Ascending aorta (tissue), 2 donors: Measurements from ENCODE around the gene UBE2M. TPM values are rescaled to one million over a fixed set of nuclear protein-coding genes. Genes with fewer than 3 reads are reported as not detected.
"Not testable (repeated sequence)": the region's sequence is repeated elsewhere in the genome, so short reads cannot be mapped to it uniquely, and the experiment has no call there.

ENCODE experiments used
- DNase-seq, 2 donors: peaks; one replicate each; pipeline ENCODE4 v3.0.0-alpha.2; 2019; ENCODE audit warnings: low spot score in 2 of 2
- H3K27ac ChIP-seq, 2 donors: fragments of 200-600 bp; sonication (generic); one replicate each; pipeline ENCODE4 v1.5.1; 2016 to 2017; ENCODE audit warnings: mild to moderate bottlenecking in 1 of 2
- H3K27me3 ChIP-seq: fragments of 200-600 bp; sonication (generic); one replicate; pipeline ENCODE4 v1.5.1; 2017
- H3K36me3 ChIP-seq, 2 donors: fragments of 200-600 bp; sonication (generic); one replicate each; pipeline ENCODE4 v1.5.1; 2016
- H3K4me1 ChIP-seq, 2 donors: fragments of 200-600 bp; sonication (generic); one replicate each; pipeline ENCODE4 v1.5.1; 2016 to 2017; ENCODE audit warnings: mild to moderate bottlenecking in 1 of 2
- H3K4me3 ChIP-seq, 2 donors: fragments of 200-600 bp; sonication (generic); one replicate each; pipeline ENCODE4 v1.5.1; 2016 to 2017; ENCODE audit warnings: mild to moderate bottlenecking in 1 of 2
- H3K9me3 ChIP-seq, 2 donors: fragments of 200-600 bp; sonication (generic); one replicate each; pipeline ENCODE4 v1.5.1; 2016
- CTCF ChIP-seq, 3 experiments: fragments of 200-600 bp in 2 of 3; fragments of 450-650 bp in 1 of 3; sonication (generic) in 2 of 3; IDR thresholded peaks; one replicate each; pipeline ENCODE4 v1.5.1; 2016 to 2019; ENCODE audit warnings: antibody characterized with exemption in 3 of 3, mild to moderate bottlenecking in 1 of 3, moderate library complexity in 1 of 3
- intact Hi-C: fragments of 100-400 bp; cut with DNase I; formaldehyde crosslinking; loops from one replicate; pipeline ENCODE4 v1.15.1; 2023
- total RNA-seq: library from RNA; depleted of rRNA; stranded (reverse); fragments of >200 nt; gene quantifications from one replicate; pipeline ENCODE4 v1.1.0, GENCODE V29; 2016

UBE2M gene
- total RNA-seq, 1 donor from 2014 or later = 14.8 TPM

GRCh38 chr19:58546019-58546530, 12.3 kb downstream of the UBE2M start:
- no peaks in the 10 kb centered on the region for H3K27me3 ChIP-seq
- no peak for TF ChIP-seq CTCF (IDR thresholded peaks at IDR 0.05)
- H3K4me1 ChIP-seq = peaks cover 15 to 25% of the 10 kb centered on the region in 2 donors

GRCh38 chr19:58545286-58546018, 13.0 kb downstream of the UBE2M start:
- Histone ChIP-seq H3K4me3 (peak overlapping the region; percentile 75 to 82), H3K27ac (peak overlapping the region; percentile 41 to 90), H3K9me3 (no peaks in the 10 kb centered on the region), H3K27me3 (no peaks in the 10 kb centered on the region), H3K36me3 (peaks cover 34 to 39% of the 10 kb centered on the region in 2 donors), H3K4me1 (peaks cover 15 to 25% of the 10 kb centered on the region in 2 donors)
- intact Hi-C loops = no loop called here
- TF ChIP-seq CTCF (IDR thresholded peaks at IDR 0.05) = no peak
- DNase-seq = no peak

More at GRCh38 chr19:58546019-58546530, 12.3 kb downstream of the UBE2M start:
- no peak for DNase-seq
- peaks cover 39 to 45% of the 10 kb centered on the region in 2 donors for H3K36me3 ChIP-seq
- no peaks in the 10 kb centered on the region for H3K9me3 ChIP-seq
- H3K4me3 ChIP-seq = peak overlapping the region; percentile 75 to 82
- peak overlapping the region; percentile 3 to 90 for H3K27ac ChIP-seq
- intact Hi-C loops = no loop called here

GRCh38 chr19:58544591-58545285, 13.7 kb downstream of the UBE2M start:
- intact Hi-C loops = loop anchor here (1.0 kb wide), 4 partner anchors 10 to 45 kb away; partner anchors contain the start of genes MZF1 and ZBTB45
- peaks cover 27 to 32% of the 10 kb centered on the region in 2 donors for H3K36me3 ChIP-seq
- no peaks in the 10 kb centered on the region for H3K27me3 ChIP-seq
- TF ChIP-seq CTCF (IDR thresholded peaks at IDR 0.05) = peak in 1 of 3 experiments; percentile 24
- DNase-seq = no peak
- H3K4me3 ChIP-seq = peak overlapping the region; percentile 75 to 82
- peak overlapping the region; percentile 90 to 94 for H3K27ac ChIP-seq
- peaks cover 15 to 25% of the 10 kb centered on the region in 2 donors for H3K4me1 ChIP-seq
- no peaks in the 10 kb centered on the region for H3K9me3 ChIP-seq

GRCh38 chr19:58543826-58544590, 14.4 kb downstream of the UBE2M start, which contains the start of gene TRIM28:
Gene TRIM28, plus strand, starts transcription at chr19:58544064. Its CDS starts 694 bp downstream, at chr19:58544758.
- Histone ChIP-seq H3K27me3 (no peaks in the 10 kb centered on the region), H3K4me3 (peak within 1 kb of the TSS; percentile 75 to 82), H3K4me1 (peaks cover 15 to 25% of the 10 kb centered on the region in 2 donors), H3K36me3 (peaks cover 19 to 24% of the 10 kb centered on the region in 2 donors), H3K9me3 (no peaks in the 10 kb centered on the region), H3K27ac (peak within 1 kb of the TSS; percentile 90 to 94)
- peak in 1 of 3 experiments; percentile 6 for TF ChIP-seq CTCF (IDR thresholded peaks at IDR 0.05)
- intact Hi-C loops = loop anchor here (1.0 kb wide), 4 partner anchors 10 to 45 kb away; partner anchors contain the start of genes MZF1 and ZBTB45
- DNase-seq = peak; percentile 95 to 99

GRCh38 chr19:58542641-58543372, 15.6 kb downstream of the UBE2M start:
- peaks cover 7 to 12% of the 10 kb centered on the region in 2 donors for H3K36me3 ChIP-seq
- peak overlapping the region; percentile 75 to 82 for H3K4me3 ChIP-seq
- intact Hi-C loops, H3K27me3 ChIP-seq, DNase-seq, H3K9me3 ChIP-seq: not testable (repeated sequence)
- peak overlapping the region; percentile 90 to 94 for H3K27ac ChIP-seq
- H3K4me1 ChIP-seq = peaks cover 15 to 32% of the 10 kb centered on the region in 2 donors

GRCh38 chr19:58539169-58539559, 19.2 kb downstream of the UBE2M start:
- H3K4me3 ChIP-seq, intact Hi-C loops, DNase-seq, H3K36me3 ChIP-seq, H3K9me3 ChIP-seq, H3K27ac ChIP-seq: not testable (repeated sequence)
- Histone ChIP-seq H3K4me1 (peaks cover 0 to 12% of the 10 kb centered on the region in 2 donors), H3K27me3 (peaks cover 13% of the 10 kb centered on the region)
